D341Med (cell line): ENCODE data around the gene AGFG2.
"Not testable (repeated sequence)": the region's sequence is repeated elsewhere in the genome, so short reads cannot be mapped to it uniquely, and the experiment has no call there.

ENCODE experiments used
- DNase-seq: peaks from one replicate; pipeline ENCODE4 v3.0.0; 2012; ENCODE audit warnings: low spot score

The AGFG2 gene

GRCh38 chr7:100538654-100539435, at the start of gene AGFG2:
Gene AGFG2, plus strand, starts transcription at chr7:100539203. Its CDS starts 144 bp downstream, at chr7:100539347.
- peak; percentile 99 for DNase-seq

- peak; percentile 96 for DNase-seq
Measured at GRCh38 chr7:100489824-100490223, 49.2 kb upstream of the AGFG2 start.

GRCh38 chr7:100490483-100491191, 48.4 kb upstream of the AGFG2 start:
- DNase-seq, result peak; percentile 36

- DNase-seq, result no peak
Measured at GRCh38 chr7:100491192-100491578, 47.8 kb upstream of the AGFG2 start.

- DNase-seq, result no peak
Measured at GRCh38 chr7:100492738-100493475, 46.1 kb upstream of the AGFG2 start.

- peak; percentile 63 for DNase-seq
Measured at GRCh38 chr7:100493476-100494264, 45.3 kb upstream of the AGFG2 start.

GRCh38 chr7:100496509-100496908, 42.5 kb upstream of the AGFG2 start:
- no peak for DNase-seq

GRCh38 chr7:100500743-100501142, 38.3 kb upstream of the AGFG2 start:
- not testable (repeated sequence) for DNase-seq

GRCh38 chr7:100504031-100504430, 35.0 kb upstream of the AGFG2 start:
- DNase-seq, result not testable (repeated sequence)

- no peak for DNase-seq
Measured at GRCh38 chr7:100504887-100505611, 34.0 kb upstream of the AGFG2 start.

- no peak for DNase-seq
Measured at GRCh38 chr7:100506356-100506923, 32.6 kb upstream of the AGFG2 start.

GRCh38 chr7:100509231-100509630, 29.8 kb upstream of the AGFG2 start:
- DNase-seq, result no peak

- no peak for DNase-seq
Measured at GRCh38 chr7:100510437-100511239, 28.4 kb upstream of the AGFG2 start.

GRCh38 chr7:100513212-100513810, 25.7 kb upstream of the AGFG2 start:
- DNase-seq, result no peak

- DNase-seq, result no peak
Measured at GRCh38 chr7:100515072-100515532, 23.9 kb upstream of the AGFG2 start.

GRCh38 chr7:100516135-100516812, 22.7 kb upstream of the AGFG2 start:
- DNase-seq, result no peak

- no peak for DNase-seq
Measured at GRCh38 chr7:100517305-100517704, 21.7 kb upstream of the AGFG2 start.

GRCh38 chr7:100519580-100519979, 19.4 kb upstream of the AGFG2 start:
- no peak for DNase-seq

- DNase-seq, result no peak
Measured at GRCh38 chr7:100520138-100520537, 18.9 kb upstream of the AGFG2 start.
